Osteoblast (primary cell): ENCODE results near the gene KRTAP10-11. TPM values are rescaled to one million over a fixed set of nuclear protein-coding genes. Genes with fewer than 3 reads are reported as not detected.
"Not testable (repeated sequence)": the region's sequence is repeated elsewhere in the genome, so short reads cannot be mapped to it uniquely, and the experiment has no call there.

ENCODE experiments used
- DNase-seq: peaks from one replicate; pipeline ENCODE4 v3.0.0; 2011; ENCODE audit warnings: low spot score, mixed read lengths; ENCODE audit not compliant: insufficient read length; ENCODE audit errors: missing footprints
- H2AFZ ChIP-seq: 2 replicates; pipeline ENCODE4 v1.6.0; 2011; ENCODE audit warnings: mild to moderate bottlenecking, low read length
- H3K27ac ChIP-seq: 2 replicates; pipeline ENCODE4 v1.5.1; 2011; ENCODE audit warnings: mild to moderate bottlenecking, low read depth, low read length, moderate library complexity
- H3K27me3 ChIP-seq: 2 replicates; pipeline ENCODE4 v1.6.0; 2012; ENCODE audit warnings: mild to moderate bottlenecking, control low read depth, inconsistent platforms, low read length, moderate library complexity; ENCODE audit not compliant: insufficient read depth
- H3K36me3 ChIP-seq: 2 replicates; pipeline ENCODE4 v1.5.1; 2011; ENCODE audit warnings: mild to moderate bottlenecking, low read length, control low read depth, moderate library complexity; ENCODE audit not compliant: insufficient read depth
- H3K4me1 ChIP-seq: 2 replicates; pipeline ENCODE4 v1.5.1; 2011; ENCODE audit warnings: mild to moderate bottlenecking, low read length, control low read depth, moderate library complexity; ENCODE audit not compliant: insufficient read depth
- H3K4me2 ChIP-seq: 2 replicates; pipeline ENCODE4 v1.6.0; 2011; ENCODE audit warnings: mild to moderate bottlenecking, low read length; ENCODE audit not compliant: insufficient read depth
- H3K4me3 ChIP-seq: fragments of 200-600 bp; sonication (generic); 3 replicates; pipeline ENCODE4 v1.5.1; 2012; ENCODE audit warnings: mild to moderate bottlenecking, low read length, inconsistent platforms; ENCODE audit not compliant: insufficient read depth
- H3K79me2 ChIP-seq: 2 replicates; pipeline ENCODE4 v1.6.0; 2012; ENCODE audit warnings: mild to moderate bottlenecking, low read length, control low read depth, inconsistent platforms; ENCODE audit not compliant: insufficient read depth
- H3K9me3 ChIP-seq: 2 replicates; pipeline ENCODE4 v1.5.1; 2011; ENCODE audit warnings: low read depth, low read length, control low read depth
- H4K20me1 ChIP-seq: 2 replicates; pipeline ENCODE4 v1.6.0; 2012; ENCODE audit warnings: mild to moderate bottlenecking, low read length, control low read depth; ENCODE audit not compliant: insufficient read depth
- CTCF ChIP-seq: IDR thresholded peaks from 2 replicates; pipeline ENCODE4 v1.5.1; 2011; ENCODE audit warnings: mild to moderate bottlenecking, low read depth, low read length, moderate library complexity; ENCODE audit errors: extremely low read depth
- total RNA-seq: library from RNA; depleted of rRNA; stranded (reverse); fragments of >200 nt; gene quantifications from 2 replicates; pipeline ENCODE4 v1.2.3, GENCODE V29; 2012

Gene KRTAP10-11
- total RNA-seq, 1 donor: not detected

- Histone ChIP-seq H4K20me1 (no peaks in the 10 kb centered on the region), H3K36me3 (no peaks in the 10 kb centered on the region), H3K79me2 (no peaks in the 10 kb centered on the region), H3K4me1 (no peaks in the 10 kb centered on the region), H3K9me3 (no peaks in the 10 kb centered on the region), H3K27ac (no peak within 1 kb of the TSS), H3K4me3 (no peak within 1 kb of the TSS), H3K4me2 (no peak within 1 kb of the TSS), H2AFZ (no peak within 1 kb of the TSS), H3K27me3 (no peaks in the 10 kb centered on the region)
- no peak for DNase-seq
- no peak for TF ChIP-seq CTCF
Measured at GRCh38 chr21:44637018-44637850, 9.0 kb upstream of the KRTAP10-11 start, which contains the start of gene KRTAP10-10. TSS of gene KRTAP10-10 (plus strand) at chr21:44637356. CDS start at chr21:44637418, 62 bp downstream.

GRCh38 chr21:44637851-44638348, 8.3 kb upstream of the KRTAP10-11 start:
- H3K9me3 ChIP-seq, H3K79me2 ChIP-seq, H3K4me3 ChIP-seq, H3K4me1 ChIP-seq, H4K20me1 ChIP-seq, H3K27ac ChIP-seq, H3K4me2 ChIP-seq, DNase-seq, H3K27me3 ChIP-seq, H2AFZ ChIP-seq, H3K36me3 ChIP-seq: not testable (repeated sequence)

GRCh38 chr21:44638506-44639330, 7.5 kb upstream of the KRTAP10-11 start:
- not testable (repeated sequence) for H3K36me3 ChIP-seq, H3K9me3 ChIP-seq, H3K4me3 ChIP-seq, H2AFZ ChIP-seq, DNase-seq, H3K79me2 ChIP-seq, H3K27ac ChIP-seq, H3K27me3 ChIP-seq, H3K4me2 ChIP-seq, H3K4me1 ChIP-seq, H4K20me1 ChIP-seq

- no peak for DNase-seq
- H4K20me1 ChIP-seq: no peaks in the 10 kb centered on the region
- H3K4me3 ChIP-seq: no peak overlapping the region
- no peak overlapping the region for H2AFZ ChIP-seq
- no peak overlapping the region for H3K4me2 ChIP-seq
- no peaks in the 10 kb centered on the region for H3K9me3 ChIP-seq
- H3K27me3 ChIP-seq: no peaks in the 10 kb centered on the region
- no peak for TF ChIP-seq CTCF
- H3K4me1 ChIP-seq: no peaks in the 10 kb centered on the region
- no peaks in the 10 kb centered on the region for H3K79me2 ChIP-seq
- H3K27ac ChIP-seq: no peak overlapping the region
- H3K36me3 ChIP-seq: no peaks in the 10 kb centered on the region
Measured at GRCh38 chr21:44639331-44639655, 6.9 kb upstream of the KRTAP10-11 start.
